ENCODE results near the gene OTOP2. TPM values are rescaled to one million over a fixed set of nuclear protein-coding genes. Genes with fewer than 3 reads are reported as not detected.
A peak's percentile ranks its signal among the peaks of the same experiment; 100 is the strongest.

Gene OTOP2
- total RNA-seq, 4 donors from 2014 or later = 3.4 to 99.1 (median 62.6) TPM

DNA sequence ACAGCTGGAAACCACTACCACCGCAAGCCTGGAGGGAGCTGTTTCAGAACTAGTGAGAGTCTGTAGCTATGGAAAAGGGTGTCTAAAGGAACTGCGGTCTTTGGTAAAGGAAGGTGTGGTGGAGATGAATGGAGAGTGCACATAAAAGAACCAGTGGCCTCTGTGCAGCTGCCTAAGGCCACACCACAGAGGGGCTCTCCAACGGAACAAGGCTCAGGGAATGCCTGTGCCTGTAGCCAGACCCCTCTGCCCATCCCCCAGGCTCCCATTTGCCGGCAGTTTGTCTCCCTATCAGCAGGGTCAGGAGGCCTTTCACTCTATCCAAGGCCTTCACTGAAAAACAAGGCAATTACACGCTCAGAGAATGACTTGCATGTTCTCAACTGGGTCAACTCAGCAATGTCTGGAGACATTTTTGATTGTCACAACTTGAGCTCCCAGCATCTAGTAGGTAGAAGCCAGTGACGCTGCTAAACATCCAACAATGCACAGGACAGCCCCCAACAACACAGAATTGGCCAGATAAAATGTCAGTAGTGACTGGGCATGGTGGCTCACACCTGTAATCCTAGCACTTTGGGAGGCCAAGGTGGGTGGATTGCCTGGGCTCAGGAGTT, 48.0 kb upstream of the OTOP2 start:
- Histone ChIP-seq H3K4me3 (no peak overlapping the region), H3K36me3 (no peaks in the 10 kb centered on the region), H3K9me3 (no peaks in the 10 kb centered on the region), H3K4me1 (peaks cover 5 to 28% (median 22%) of the 10 kb centered on the region in 4 donors), H3K27ac (no peak overlapping the region), H3K27me3 (no peaks in the 10 kb centered on the region)
- TF ChIP-seq, protein P1, sequence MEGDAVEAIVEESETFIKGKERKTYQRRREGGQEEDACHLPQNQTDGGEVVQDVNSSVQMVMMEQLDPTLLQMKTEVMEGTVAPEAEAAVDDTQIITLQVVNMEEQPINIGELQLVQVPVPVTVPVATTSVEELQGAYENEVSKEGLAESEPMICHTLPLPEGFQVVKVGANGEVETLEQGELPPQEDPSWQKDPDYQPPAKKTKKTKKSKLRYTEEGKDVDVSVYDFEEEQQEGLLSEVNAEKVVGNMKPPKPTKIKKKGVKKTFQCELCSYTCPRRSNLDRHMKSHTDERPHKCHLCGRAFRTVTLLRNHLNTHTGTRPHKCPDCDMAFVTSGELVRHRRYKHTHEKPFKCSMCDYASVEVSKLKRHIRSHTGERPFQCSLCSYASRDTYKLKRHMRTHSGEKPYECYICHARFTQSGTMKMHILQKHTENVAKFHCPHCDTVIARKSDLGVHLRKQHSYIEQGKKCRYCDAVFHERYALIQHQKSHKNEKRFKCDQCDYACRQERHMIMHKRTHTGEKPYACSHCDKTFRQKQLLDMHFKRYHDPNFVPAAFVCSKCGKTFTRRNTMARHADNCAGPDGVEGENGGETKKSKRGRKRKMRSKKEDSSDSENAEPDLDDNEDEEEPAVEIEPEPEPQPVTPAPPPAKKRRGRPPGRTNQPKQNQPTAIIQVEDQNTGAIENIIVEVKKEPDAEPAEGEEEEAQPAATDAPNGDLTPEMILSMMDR (IDR thresholded peaks at IDR 0.05) = no peak
- TF ChIP-seq POLR2AphosphoS5 (IDR thresholded peaks at IDR 0.05) = no peak
- no peak for TF ChIP-seq EP300 (IDR thresholded peaks at IDR 0.05; ENCODE audit: low read depth)
- no peak for TF ChIP-seq POLR2A (IDR thresholded peaks at IDR 0.05)
- no peak for DNase-seq
- intact Hi-C loops (cut with DNase I; ENCODE audit: low total_unique reads) = loop anchor here (5.0 kb wide), 1 partner anchor 1666 kb away; the partner anchor contains the start of gene PRCD
- in situ Hi-C loops (cut with MboI; ENCODE audit: low pct_ligation_motif_present in 1 of 4, low pct_unique_long_range_greater_than_20kb in 1 of 4, low sequenced_read_pairs in 3 of 4) = no loop called here
- WGBS, 2 donors (ENCODE audit: low coverage in 1 of 2) = 71 to 85% methylated on average over 2 to 6 of the region's 6 CpGs

DNA sequence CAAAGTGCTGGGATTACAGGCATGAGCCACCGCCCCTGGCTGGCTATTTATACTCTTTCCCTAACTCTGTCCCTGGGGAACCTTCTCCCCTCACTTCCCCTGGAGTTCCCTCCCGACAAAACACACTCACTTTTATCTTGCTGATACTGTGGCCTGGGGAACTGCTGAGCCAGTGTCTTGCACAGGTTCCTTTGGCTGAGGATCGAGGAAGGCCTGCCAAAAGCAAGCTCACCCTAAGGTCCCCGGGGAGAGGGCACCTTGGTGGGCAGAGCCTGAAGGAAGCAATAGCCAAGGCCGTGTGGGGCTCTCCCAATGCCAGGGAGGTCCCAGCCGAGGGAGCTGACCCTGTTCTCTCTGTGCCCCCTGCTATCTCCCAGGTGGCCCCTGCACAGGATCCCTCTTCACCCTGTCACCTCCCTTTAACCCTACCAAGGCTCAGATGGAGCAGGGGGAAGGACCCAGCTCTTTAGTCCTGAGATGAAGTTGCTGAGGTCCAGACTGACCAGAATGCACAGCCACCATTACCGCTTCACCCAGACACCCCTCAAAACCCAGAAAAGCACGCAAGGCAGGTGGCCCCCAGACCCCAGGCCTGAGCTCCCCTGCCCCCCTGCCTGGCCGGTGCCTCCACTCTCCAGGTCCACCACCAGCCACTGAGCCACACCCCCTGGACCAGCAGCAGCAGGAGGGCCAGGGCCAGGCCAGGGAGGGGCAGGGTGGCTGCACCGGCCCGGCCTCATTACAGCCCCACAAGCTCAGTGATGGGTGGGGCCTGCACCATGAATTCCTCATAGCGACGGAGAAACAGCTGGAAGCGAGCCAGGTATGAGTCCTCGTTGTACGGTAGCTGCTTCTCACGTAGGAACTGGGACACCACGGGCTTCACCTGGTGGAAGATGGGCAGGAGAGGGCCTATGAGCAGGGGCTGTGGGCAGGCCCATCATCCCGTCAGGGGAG, 46.2 kb upstream of the OTOP2 start:
- DNase-seq = peak; percentile 88
- intact Hi-C loops (cut with DNase I; ENCODE audit: low total_unique reads) = loop anchor here (5.0 kb wide), 1 partner anchor 1664 kb away; the partner anchor contains the start of gene PRCD
- Histone ChIP-seq H3K36me3 (no peaks in the 10 kb centered on the region), H3K9me3 (no peaks in the 10 kb centered on the region), H3K27ac (no peak overlapping the region), H3K4me3 (no peak overlapping the region), H3K27me3 (peaks cover 7% of the 10 kb centered on the region), H3K4me1 (peaks cover 3 to 17% (median 13%) of the 10 kb centered on the region in 4 donors)
- in situ Hi-C loops (cut with MboI; ENCODE audit: low pct_ligation_motif_present in 1 of 4, low pct_unique_long_range_greater_than_20kb in 1 of 4, low sequenced_read_pairs in 3 of 4) = no loop called here
- TF ChIP-seq, protein P1 (IDR thresholded peaks at IDR 0.05) = no peak
- TF ChIP-seq POLR2AphosphoS5 (IDR thresholded peaks at IDR 0.05) = peak in 1 of 3 donors; percentile 22
- 55 to 80% methylated on average over 1 to 18 of the region's 19 CpGs for WGBS, 2 donors (ENCODE audit: low coverage in 1 of 2)

DNA sequence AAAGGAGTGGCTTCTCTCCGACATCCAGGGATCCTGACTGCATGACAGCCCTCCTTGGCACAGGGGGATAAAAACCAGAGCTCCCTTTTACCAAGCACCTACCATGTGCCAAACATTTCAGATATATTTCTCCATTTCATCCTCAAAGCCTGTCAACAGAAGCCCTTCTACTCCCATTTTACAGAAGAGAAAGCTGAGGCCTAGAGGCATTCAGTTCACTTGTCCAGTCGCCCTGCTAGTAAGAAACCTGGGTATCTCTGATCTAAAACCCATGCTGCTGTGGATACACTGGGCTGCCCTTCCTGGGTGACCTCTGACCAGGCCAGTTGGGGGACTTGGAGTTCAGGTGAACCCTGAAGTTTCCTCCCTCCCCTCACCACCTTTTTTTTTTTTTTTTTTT, 45.4 kb upstream of the OTOP2 start:
- Histone ChIP-seq H3K4me1 (peaks cover 3 to 16% (median 13%) of the 10 kb centered on the region in 4 donors), H3K27me3 (peaks cover 11% of the 10 kb centered on the region), H3K9me3 (no peaks in the 10 kb centered on the region), H3K36me3 (no peaks in the 10 kb centered on the region), H3K4me3 (no peak overlapping the region), H3K27ac (no peak overlapping the region)
- no peak for TF ChIP-seq POLR2A (IDR thresholded peaks at IDR 0.05)
- WGBS, 2 donors (ENCODE audit: low coverage in 1 of 2) = 58% methylated on average over 2 of the region's 2 CpGs; no CpG with 5 or more reads in 1 of the 2 donors
- intact Hi-C loops (cut with DNase I; ENCODE audit: low total_unique reads) (loop anchor here (5.0 kb wide), 1 partner anchor 1664 kb away; the partner anchor contains the start of gene PRCD), in situ Hi-C loops (cut with MboI; ENCODE audit: low pct_ligation_motif_present in 1 of 4, low pct_unique_long_range_greater_than_20kb in 1 of 4, low sequenced_read_pairs in 3 of 4) (no loop called here)
- DNase-seq = no peak

DNA sequence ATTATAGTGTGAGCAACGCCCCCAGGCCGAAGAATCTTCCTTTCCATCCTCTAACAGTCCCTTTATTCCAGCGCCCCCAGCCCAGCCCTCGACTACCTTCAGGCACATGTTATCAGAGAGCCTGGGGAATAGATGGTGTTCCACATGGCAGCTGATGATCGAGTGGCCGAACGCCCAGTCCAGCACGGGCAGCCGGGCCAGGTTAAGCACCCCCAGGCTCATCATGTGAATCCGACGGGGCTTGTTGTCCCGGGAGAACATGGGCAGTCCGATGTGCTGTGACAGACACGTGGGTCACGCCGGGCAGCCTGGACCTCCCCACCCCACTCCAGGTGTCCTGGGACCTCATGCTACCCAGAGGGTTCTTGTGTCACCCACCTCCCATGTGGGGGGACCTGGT, 44.8 kb upstream of the OTOP2 start:
- WGBS, 2 donors (ENCODE audit: low coverage in 1 of 2) = 86% methylated on average over 16 of the region's 16 CpGs; no CpG with 5 or more reads in 1 of the 2 donors

More for the DNA sequence above, 44.8 kb upstream of the OTOP2 start:
- intact Hi-C loops (cut with DNase I; ENCODE audit: low total_unique reads) = loop anchor here (5.0 kb wide), 1 partner anchor 1663 kb away; the partner anchor contains the start of gene PRCD
- peaks cover 11% of the 10 kb centered on the region for H3K27me3 ChIP-seq
- peaks cover 3 to 10% (median 10%) of the 10 kb centered on the region in 4 donors for H3K4me1 ChIP-seq
- H3K4me3 ChIP-seq = no peak overlapping the region
- H3K9me3 ChIP-seq = no peaks in the 10 kb centered on the region
- H3K27ac ChIP-seq = no peak overlapping the region
- in situ Hi-C loops (cut with MboI; ENCODE audit: low pct_ligation_motif_present in 1 of 4, low pct_unique_long_range_greater_than_20kb in 1 of 4, low sequenced_read_pairs in 3 of 4) = no loop called here
- TF ChIP-seq POLR2AphosphoS5 (IDR thresholded peaks at IDR 0.05) (no peak), POLR2A (IDR thresholded peaks at IDR 0.05) (no peak), EP300 (IDR thresholded peaks at IDR 0.05; ENCODE audit: low read depth) (no peak)
- TF ChIP-seq, protein P1 (IDR thresholded peaks at IDR 0.05) = no peak
- DNase-seq = no peak
- no peaks in the 10 kb centered on the region for H3K36me3 ChIP-seq

All from transverse colon (tissue), 4 donors.